ENCODE results near the gene ARSJ. TPM values are rescaled to one million over a fixed set of nuclear protein-coding genes. Genes with fewer than 3 reads are reported as not detected.

Gene ARSJ
- polyA plus RNA-seq, 12 donors, result 4.2 to 11.9 (median 6.4) TPM; not detected in 1

Other genes with a start within 250 kb of the ARSJ start
- 100 to 1,000 TPM in 11 of 12 donors, 10 to 100 TPM in 1; 72.6 to 316 (median 190) TPM for gene CAMK2D, start 217.9 kb downstream of the ARSJ start, polyA plus RNA-seq (ENCODE audit: insufficient read length in 12 of 12)